Measurements from ENCODE around the gene LAMC2. TPM values are rescaled to one million over a fixed set of nuclear protein-coding genes. Genes with fewer than 3 reads are reported as not detected.

The LAMC2 gene
- total and polyA plus RNA-seq, 2 of the 8 experiments (the other 6 are each of a cell fraction or from before 2014, with no cell fraction given), result 4.6 to 12.9 TPM

DNA sequence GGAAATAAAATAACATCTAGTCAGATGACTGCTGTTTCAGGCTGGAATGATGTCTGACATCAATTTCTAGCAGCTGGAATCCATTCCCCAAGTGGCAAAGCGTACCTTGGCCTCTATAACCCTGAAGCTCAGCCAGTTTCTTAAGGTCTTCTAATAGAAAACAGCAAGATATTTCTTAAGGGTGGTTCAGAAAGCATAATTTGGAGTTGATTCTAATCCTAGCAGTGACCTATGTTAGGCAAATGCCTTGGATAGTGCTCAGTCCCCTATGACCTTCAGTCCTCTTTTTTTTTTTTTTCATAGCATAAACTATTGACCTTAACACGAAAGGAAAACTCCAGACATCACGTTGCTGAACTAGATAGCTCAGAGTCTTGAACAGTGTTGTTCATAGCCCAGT, 56.5 kb downstream of the LAMC2 start:
- TF ChIP-seq GABPA (IDR thresholded peaks at IDR 0.05; ENCODE audit: borderline replicate concordance, insufficient read depth, low read length) (no peak), POLR2AphosphoS5 (IDR thresholded peaks at IDR 0.05; ENCODE audit: low read depth, low read length) (no peak), CHD2 (IDR thresholded peaks at IDR 0.05; ENCODE audit: low read length) (no peak), RXRA (IDR thresholded peaks at IDR 0.05; ENCODE audit: insufficient read depth, low read depth, low read length) (no peak), CEBPB (IDR thresholded peaks at IDR 0.05; ENCODE audit: low read depth, low read length) (no peak), POLR2A (IDR thresholded peaks at IDR 0.05; ENCODE audit: control extremely low read depth in 1 of 2, low read depth in 2 of 2, low read length in 2 of 2) (no peak), TAF7 (optimal IDR thresholded peaks at IDR 0.05; ENCODE audit: borderline replicate concordance, low read depth, low read length) (no peak), CTBP2 (IDR thresholded peaks at IDR 0.05; ENCODE audit: borderline replicate concordance, insufficient read depth, insufficient read length, low read length) (no peak), NANOG (IDR thresholded peaks at IDR 0.05; ENCODE audit: insufficient read depth, low read depth, low read length, poor library complexity, severe bottlenecking) (no peak), CHD1 (IDR thresholded peaks at IDR 0.05; ENCODE audit: low read depth, low read length) (no peak)
- TF ChIP-seq, protein P1, sequence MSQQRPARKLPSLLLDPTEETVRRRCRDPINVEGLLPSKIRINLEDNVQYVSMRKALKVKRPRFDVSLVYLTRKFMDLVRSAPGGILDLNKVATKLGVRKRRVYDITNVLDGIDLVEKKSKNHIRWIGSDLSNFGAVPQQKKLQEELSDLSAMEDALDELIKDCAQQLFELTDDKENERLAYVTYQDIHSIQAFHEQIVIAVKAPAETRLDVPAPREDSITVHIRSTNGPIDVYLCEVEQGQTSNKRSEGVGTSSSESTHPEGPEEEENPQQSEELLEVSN (IDR thresholded peaks at IDR 0.05), result no peak
- Histone ChIP-seq H3K4ac (replicated peaks; ENCODE audit: insufficient read length, low read depth, low read length) (no peak overlapping the region), H3K27me3 (replicated peaks in 1 of 4; ENCODE audit: control insufficient read depth in 3 of 4, extremely low read depth in 1 of 4, insufficient read depth in 3 of 4, low read length in 3 of 4) (no peaks in the 10 kb centered on the region), H3K4me2 (ENCODE audit: insufficient read depth in 1 of 2, low read depth in 2 of 2, low read length in 2 of 2) (no peak overlapping the region), H4K5ac (ENCODE audit: insufficient read length, low read depth, low read length) (no peak overlapping the region), H2BK120ac (replicated peaks; ENCODE audit: low read depth, low read length) (no peak overlapping the region), H2BK12ac (ENCODE audit: low read depth, low read length) (no peak overlapping the region), H3K23ac (ENCODE audit: insufficient read length) (no peak overlapping the region), H4K91ac (replicated peaks; ENCODE audit: insufficient read length, low read length) (no peak overlapping the region), H2BK5ac (ENCODE audit: low read depth, low read length) (no peak overlapping the region), H3K56ac (replicated peaks; ENCODE audit: insufficient read length, low read depth, low read length) (no peak overlapping the region), H2AFZ (ENCODE audit: low read length) (no peak overlapping the region), H3K36me3 (ENCODE audit: control insufficient read depth in 2 of 4, insufficient read depth in 4 of 4, low read length in 3 of 4) (peaks cover 0 to 2% (median 0%) of the 10 kb centered on the region in 4 experiments; a peak in 1 of 8 replicates), H4K8ac (ENCODE audit: extremely low read depth, insufficient read depth, low read length) (no peak overlapping the region), H4K20me1 (replicated peaks in 1 of 2; ENCODE audit: control insufficient read depth in 1 of 2, insufficient read depth in 2 of 2, low read length in 2 of 2) (no peaks in the 10 kb centered on the region), H3K9ac (replicated peaks in 1 of 4; ENCODE audit: extremely low read depth in 1 of 4, low read depth in 3 of 4, low read length in 3 of 4) (no peak overlapping the region), H2BK15ac (ENCODE audit: low read length) (no peak overlapping the region), H3K79me2 (ENCODE audit: control insufficient read depth in 1 of 2, insufficient read depth in 2 of 2, low read length in 2 of 2) (no peaks in the 10 kb centered on the region), H3K18ac (ENCODE audit: extremely low read depth, low read length) (no peak overlapping the region), H3K79me1 (ENCODE audit: low read depth, low read length) (no peaks in the 10 kb centered on the region), H3K4me3 (ENCODE audit: extremely low read depth in 1 of 4, insufficient read depth in 2 of 4, low read depth in 3 of 4, low read length in 4 of 4) (no peak overlapping the region), H3K9me3 (ENCODE audit: insufficient read depth in 2 of 2, low read depth in 1 of 2, low read length in 1 of 2) (no peaks in the 10 kb centered on the region), H2AK5ac (ENCODE audit: low read depth, low read length) (no peak overlapping the region), H2BK20ac (ENCODE audit: low read length) (no peak overlapping the region), H3K4me1 (replicated peaks in 1 of 4; ENCODE audit: control insufficient read depth in 3 of 4, insufficient read depth in 4 of 4, low read length in 3 of 4) (no peaks in the 10 kb centered on the region), H3K23me2 (ENCODE audit: low read depth, low read length) (no peaks in the 10 kb centered on the region), H3K27ac (ENCODE audit: low read depth, low read length) (no peak overlapping the region), H3K14ac (ENCODE audit: insufficient read length) (no peak overlapping the region)
- FAIRE-seq (no peak), DNase-seq (ENCODE audit: low read depth in 1 of 2, low spot score in 2 of 2) (no peak)
- CTCF ChIA-PET (ENCODE audit: partially characterized antibody), result interaction anchor here (0.8 to 8.7 kb wide), 3 partner anchors 14 to 391 kb away, joined by 3 to 51 read pairs (median 5); no protein-coding TSS in a partner anchor
- POLR2A ChIA-PET (ENCODE audit: partially characterized antibody), result no interaction called here
- WGBS, 2 experiments (ENCODE audit: extremely low coverage in 1 of 2, insufficient coverage in 1 of 2, insufficient read length in 1 of 2, insufficient replicate concordance in 2 of 2, low coverage in 1 of 2, low lambda C conversion rate in 2 of 2, missing lambda C conversion rate in 1 of 2), result 95% methylated on average over 3 of the region's 3 CpGs; no CpG with 5 or more reads in 1 of the 2 experiments
